ENCODE results near the gene BRD4.

DNA sequence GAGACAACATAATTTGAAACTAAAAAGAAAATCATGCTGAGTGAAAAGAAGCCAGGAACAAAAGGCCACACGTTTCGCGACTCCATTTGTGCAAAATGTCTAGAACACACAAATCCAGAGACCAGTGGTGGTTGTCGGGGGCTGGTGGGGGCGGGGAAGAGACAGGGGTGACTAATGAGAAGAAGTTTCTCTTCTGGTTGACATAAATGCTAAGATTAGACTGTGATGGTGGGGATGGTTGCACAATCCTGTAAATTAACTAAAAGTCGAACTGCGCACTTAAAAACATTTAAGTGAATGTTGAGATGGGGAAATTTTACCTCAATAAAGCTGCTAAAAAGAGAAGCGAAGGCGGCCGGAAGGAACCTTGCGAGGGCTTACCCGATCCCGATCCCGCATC lies 40.1 kb upstream of the BRD4 start:
- TF ChIP-seq, protein P1, sequence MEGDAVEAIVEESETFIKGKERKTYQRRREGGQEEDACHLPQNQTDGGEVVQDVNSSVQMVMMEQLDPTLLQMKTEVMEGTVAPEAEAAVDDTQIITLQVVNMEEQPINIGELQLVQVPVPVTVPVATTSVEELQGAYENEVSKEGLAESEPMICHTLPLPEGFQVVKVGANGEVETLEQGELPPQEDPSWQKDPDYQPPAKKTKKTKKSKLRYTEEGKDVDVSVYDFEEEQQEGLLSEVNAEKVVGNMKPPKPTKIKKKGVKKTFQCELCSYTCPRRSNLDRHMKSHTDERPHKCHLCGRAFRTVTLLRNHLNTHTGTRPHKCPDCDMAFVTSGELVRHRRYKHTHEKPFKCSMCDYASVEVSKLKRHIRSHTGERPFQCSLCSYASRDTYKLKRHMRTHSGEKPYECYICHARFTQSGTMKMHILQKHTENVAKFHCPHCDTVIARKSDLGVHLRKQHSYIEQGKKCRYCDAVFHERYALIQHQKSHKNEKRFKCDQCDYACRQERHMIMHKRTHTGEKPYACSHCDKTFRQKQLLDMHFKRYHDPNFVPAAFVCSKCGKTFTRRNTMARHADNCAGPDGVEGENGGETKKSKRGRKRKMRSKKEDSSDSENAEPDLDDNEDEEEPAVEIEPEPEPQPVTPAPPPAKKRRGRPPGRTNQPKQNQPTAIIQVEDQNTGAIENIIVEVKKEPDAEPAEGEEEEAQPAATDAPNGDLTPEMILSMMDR (IDR thresholded peaks at IDR 0.05): no peak
- TF ChIP-seq EP300 (IDR thresholded peaks at IDR 0.05): no peak
- TF ChIP-seq POLR2A (IDR thresholded peaks at IDR 0.05): no peak

Measured in tibial nerve (tissue), 4 donors.